HCT116 (cell line): ENCODE results near the gene SCYL2.
"Not testable (repeated sequence)": the region's sequence is repeated elsewhere in the genome, so short reads cannot be mapped to it uniquely, and the experiment has no call there.

ENCODE experiments used
- CBX3 ChIP-seq: IDR thresholded peaks from 2 replicates; pipeline ENCODE4 v1.6.1; 2012; ENCODE audit warnings: low read depth
- EGR1 ChIP-seq: IDR thresholded peaks from 2 replicates; pipeline ENCODE4 v1.6.1; 2012; ENCODE audit warnings: low read depth
- EZH2 ChIP-seq: fragments of 200-600 bp; sonication (generic); IDR thresholded peaks from 2 replicates; pipeline ENCODE4 v1.6.1; 2017; ENCODE audit warnings: antibody characterized with exemption, mixed run types
- JUND ChIP-seq: IDR thresholded peaks from 2 replicates; pipeline ENCODE4 v1.6.1; 2012
- POLR2A ChIP-seq: IDR thresholded peaks from 2 replicates; pipeline ENCODE4 v1.7.0; 2011; ENCODE audit warnings: borderline replicate concordance; ENCODE audit not compliant: insufficient read depth, insufficient read length; ENCODE audit errors: extremely low read depth
- POLR2AphosphoS5 ChIP-seq: IDR thresholded peaks from 2 replicates; pipeline ENCODE4 v1.6.1; 2011; ENCODE audit warnings: mild to moderate bottlenecking, low read depth, low read length, moderate library complexity
- RAD21 ChIP-seq: IDR thresholded peaks from 2 replicates; pipeline ENCODE4 v1.6.1; 2012; ENCODE audit warnings: low read depth, mild to moderate bottlenecking
- SIN3A ChIP-seq: IDR thresholded peaks from 2 replicates; pipeline ENCODE4 v1.6.1; 2012; ENCODE audit warnings: low read depth
- TCF7L2 ChIP-seq: IDR thresholded peaks from 2 replicates; pipeline ENCODE4 v1.7.0; 2011; ENCODE audit warnings: borderline replicate concordance, inconsistent platforms; ENCODE audit not compliant: insufficient read depth, insufficient read length; ENCODE audit errors: extremely low read depth
- YY1 ChIP-seq: IDR thresholded peaks from 2 replicates; pipeline ENCODE4 v1.6.1; 2011; ENCODE audit warnings: low read length, low read depth, moderate library complexity, mild to moderate bottlenecking; ENCODE audit not compliant: insufficient replicate concordance; ENCODE audit errors: extremely low read depth
- ZFX ChIP-seq: fragments of 450-650 bp; IDR thresholded peaks from 2 replicates; pipeline ENCODE4 v1.6.1; 2017
- TF ChIP-seq, protein P1 (sequence below): IDR thresholded peaks from 2 replicates; pipeline ENCODE4 v1.6.1; 2012; ENCODE audit warnings: low read depth
- TF ChIP-seq, protein P2 (sequence below): IDR thresholded peaks from 2 replicates; pipeline ENCODE4 v1.6.1; 2012
- TF ChIP-seq, protein P3 (sequence below), 3 experiments: fragments of 200-600 bp in 1 of 3; sonication (generic) in 1 of 3; IDR thresholded peaks in 2 of 3; conservative IDR thresholded peaks in 1 of 3; 2 replicates each; pipeline ENCODE4 v1.5.1; 2012 to 2017; ENCODE audit warnings: low read depth in 2 of 3, low read length in 2 of 3, antibody characterized with exemption in 1 of 3, borderline replicate concordance in 1 of 3, control low read depth in 1 of 3, mild to moderate bottlenecking in 1 of 3, mixed read lengths in 1 of 3, mixed run types in 1 of 3, moderate library complexity in 1 of 3; ENCODE audit not compliant: insufficient read depth in 1 of 3

DNA sequence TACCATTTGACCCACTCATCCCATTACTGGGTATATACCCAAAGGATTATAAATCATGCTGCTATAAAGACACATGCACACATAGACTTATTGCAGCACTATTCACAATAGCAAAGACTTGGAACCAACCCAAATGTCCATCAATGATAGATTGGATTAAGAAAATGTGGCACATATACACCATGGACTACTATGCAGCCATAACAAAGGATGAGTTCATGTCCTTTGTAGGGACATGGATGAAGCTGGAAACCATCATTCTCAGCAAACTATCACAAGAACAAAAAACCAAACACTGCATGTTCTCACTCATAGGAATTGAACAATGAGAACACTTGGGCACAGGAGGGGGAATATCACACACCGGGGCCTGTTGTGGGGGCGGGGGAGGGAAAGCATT lies 75.9 kb downstream of the SCYL2 start:
- TF ChIP-seq, protein P1, sequence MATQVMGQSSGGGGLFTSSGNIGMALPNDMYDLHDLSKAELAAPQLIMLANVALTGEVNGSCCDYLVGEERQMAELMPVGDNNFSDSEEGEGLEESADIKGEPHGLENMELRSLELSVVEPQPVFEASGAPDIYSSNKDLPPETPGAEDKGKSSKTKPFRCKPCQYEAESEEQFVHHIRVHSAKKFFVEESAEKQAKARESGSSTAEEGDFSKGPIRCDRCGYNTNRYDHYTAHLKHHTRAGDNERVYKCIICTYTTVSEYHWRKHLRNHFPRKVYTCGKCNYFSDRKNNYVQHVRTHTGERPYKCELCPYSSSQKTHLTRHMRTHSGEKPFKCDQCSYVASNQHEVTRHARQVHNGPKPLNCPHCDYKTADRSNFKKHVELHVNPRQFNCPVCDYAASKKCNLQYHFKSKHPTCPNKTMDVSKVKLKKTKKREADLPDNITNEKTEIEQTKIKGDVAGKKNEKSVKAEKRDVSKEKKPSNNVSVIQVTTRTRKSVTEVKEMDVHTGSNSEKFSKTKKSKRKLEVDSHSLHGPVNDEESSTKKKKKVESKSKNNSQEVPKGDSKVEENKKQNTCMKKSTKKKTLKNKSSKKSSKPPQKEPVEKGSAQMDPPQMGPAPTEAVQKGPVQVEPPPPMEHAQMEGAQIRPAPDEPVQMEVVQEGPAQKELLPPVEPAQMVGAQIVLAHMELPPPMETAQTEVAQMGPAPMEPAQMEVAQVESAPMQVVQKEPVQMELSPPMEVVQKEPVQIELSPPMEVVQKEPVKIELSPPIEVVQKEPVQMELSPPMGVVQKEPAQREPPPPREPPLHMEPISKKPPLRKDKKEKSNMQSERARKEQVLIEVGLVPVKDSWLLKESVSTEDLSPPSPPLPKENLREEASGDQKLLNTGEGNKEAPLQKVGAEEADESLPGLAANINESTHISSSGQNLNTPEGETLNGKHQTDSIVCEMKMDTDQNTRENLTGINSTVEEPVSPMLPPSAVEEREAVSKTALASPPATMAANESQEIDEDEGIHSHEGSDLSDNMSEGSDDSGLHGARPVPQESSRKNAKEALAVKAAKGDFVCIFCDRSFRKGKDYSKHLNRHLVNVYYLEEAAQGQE = not testable (repeated sequence)
- TF ChIP-seq, protein P2, sequence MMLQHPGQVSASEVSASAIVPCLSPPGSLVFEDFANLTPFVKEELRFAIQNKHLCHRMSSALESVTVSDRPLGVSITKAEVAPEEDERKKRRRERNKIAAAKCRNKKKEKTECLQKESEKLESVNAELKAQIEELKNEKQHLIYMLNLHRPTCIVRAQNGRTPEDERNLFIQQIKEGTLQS = not testable (repeated sequence)
- not testable (repeated sequence) for TF ChIP-seq JUND, SIN3A, YY1, POLR2AphosphoS5, EZH2, CBX3, TCF7L2, RAD21, EGR1, ZFX, POLR2A
- TF ChIP-seq, protein P3, sequence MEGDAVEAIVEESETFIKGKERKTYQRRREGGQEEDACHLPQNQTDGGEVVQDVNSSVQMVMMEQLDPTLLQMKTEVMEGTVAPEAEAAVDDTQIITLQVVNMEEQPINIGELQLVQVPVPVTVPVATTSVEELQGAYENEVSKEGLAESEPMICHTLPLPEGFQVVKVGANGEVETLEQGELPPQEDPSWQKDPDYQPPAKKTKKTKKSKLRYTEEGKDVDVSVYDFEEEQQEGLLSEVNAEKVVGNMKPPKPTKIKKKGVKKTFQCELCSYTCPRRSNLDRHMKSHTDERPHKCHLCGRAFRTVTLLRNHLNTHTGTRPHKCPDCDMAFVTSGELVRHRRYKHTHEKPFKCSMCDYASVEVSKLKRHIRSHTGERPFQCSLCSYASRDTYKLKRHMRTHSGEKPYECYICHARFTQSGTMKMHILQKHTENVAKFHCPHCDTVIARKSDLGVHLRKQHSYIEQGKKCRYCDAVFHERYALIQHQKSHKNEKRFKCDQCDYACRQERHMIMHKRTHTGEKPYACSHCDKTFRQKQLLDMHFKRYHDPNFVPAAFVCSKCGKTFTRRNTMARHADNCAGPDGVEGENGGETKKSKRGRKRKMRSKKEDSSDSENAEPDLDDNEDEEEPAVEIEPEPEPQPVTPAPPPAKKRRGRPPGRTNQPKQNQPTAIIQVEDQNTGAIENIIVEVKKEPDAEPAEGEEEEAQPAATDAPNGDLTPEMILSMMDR (IDR thresholded peaks at IDR 0.05 in 2 of 3, conservative IDR thresholded peaks at IDR 0.05 in 1 of 3; ENCODE audit: borderline replicate concordance in 1 of 3, insufficient read depth in 1 of 3, low read depth in 2 of 3, low read length in 2 of 3) = not testable (repeated sequence)
